ENCODE measurements around the gene ERFL. TPM values are rescaled to one million over a fixed set of nuclear protein-coding genes. Genes with fewer than 3 reads are reported as not detected.

The ERFL gene
- not detected in 2 replicates for total RNA-seq

DNA sequence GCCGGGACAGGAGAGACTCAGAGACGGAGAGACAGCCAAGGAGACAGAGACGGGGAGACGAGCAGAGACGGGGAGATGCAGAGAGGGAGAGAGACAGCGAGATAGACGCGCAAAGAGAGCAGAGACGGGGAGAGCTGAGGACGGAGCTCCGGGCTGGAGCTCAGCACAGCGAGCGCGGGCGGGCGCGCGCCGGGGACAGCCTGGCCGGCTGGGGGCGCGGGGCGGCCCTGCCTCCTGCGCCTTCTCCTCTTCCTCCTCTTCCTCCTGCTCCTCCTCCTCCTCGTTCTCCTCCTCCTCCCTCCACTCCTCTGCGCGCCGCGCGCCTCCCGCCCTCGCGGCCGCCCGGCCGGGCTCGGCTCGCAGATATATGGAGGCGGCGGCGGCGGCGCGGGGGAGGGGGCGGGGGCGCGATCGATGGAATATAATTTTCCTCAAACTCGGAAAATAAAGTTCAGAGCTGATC lies at the start of gene ERFL:
Gene ERFL, minus strand, starts transcription at position 229 of the 463 bp plus-strand sequence. CDS start 15,530 bp downstream, outside the sequence.

DNA sequence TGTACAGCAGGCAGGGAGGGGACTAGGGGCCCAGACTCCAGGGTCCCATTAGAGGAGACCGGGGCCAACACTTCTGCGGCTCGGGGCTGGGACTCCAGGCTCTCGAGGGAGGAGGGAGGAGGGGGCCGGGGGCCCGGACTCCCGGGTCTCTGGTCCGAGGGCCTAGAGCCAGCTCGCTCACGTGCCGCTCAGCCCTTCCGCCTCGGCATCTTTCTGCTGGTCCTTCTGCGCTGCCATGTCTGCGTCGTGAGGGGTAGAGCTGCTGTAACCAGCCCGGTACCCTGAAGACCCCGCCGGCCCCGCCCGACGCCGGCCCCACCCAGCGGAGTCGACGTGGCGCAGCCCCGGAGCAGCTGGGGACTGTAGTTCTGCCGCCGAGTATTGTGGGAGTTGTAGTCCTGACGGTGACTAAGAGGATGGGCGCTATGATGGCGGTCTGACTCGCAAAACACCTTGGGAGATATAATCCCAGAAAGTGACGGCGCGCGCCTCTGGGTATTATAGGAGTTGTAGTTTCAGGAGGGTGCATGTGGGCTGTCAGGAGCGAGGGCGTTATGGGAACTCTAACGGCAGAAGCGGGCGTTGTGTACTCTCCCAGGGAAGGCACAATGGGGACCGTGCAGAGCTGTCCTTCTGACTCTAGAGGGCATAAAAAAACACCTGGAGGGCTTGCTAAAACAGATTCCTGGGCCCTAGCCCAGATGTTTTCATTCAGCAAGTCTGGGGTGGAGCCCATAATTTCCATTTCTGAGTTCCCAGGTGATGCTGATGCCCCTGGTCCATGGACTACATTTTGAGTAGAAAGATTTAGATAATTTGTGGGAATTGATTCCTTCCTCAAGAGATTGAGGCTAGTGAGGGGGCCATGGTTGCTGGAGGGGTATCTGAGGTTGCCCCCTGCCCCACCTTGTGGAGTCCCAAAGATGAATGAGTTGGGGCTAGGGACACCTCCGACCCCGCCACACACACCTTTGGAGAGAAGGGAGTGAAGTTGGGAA lies 31.1 kb upstream of the ERFL start, which contains the start of gene RABAC1:
Gene RABAC1, minus strand, starts transcription at position 266 of the 998 bp plus-strand sequence. Its CDS starts 29 bp downstream, at position 237.

DNA sequence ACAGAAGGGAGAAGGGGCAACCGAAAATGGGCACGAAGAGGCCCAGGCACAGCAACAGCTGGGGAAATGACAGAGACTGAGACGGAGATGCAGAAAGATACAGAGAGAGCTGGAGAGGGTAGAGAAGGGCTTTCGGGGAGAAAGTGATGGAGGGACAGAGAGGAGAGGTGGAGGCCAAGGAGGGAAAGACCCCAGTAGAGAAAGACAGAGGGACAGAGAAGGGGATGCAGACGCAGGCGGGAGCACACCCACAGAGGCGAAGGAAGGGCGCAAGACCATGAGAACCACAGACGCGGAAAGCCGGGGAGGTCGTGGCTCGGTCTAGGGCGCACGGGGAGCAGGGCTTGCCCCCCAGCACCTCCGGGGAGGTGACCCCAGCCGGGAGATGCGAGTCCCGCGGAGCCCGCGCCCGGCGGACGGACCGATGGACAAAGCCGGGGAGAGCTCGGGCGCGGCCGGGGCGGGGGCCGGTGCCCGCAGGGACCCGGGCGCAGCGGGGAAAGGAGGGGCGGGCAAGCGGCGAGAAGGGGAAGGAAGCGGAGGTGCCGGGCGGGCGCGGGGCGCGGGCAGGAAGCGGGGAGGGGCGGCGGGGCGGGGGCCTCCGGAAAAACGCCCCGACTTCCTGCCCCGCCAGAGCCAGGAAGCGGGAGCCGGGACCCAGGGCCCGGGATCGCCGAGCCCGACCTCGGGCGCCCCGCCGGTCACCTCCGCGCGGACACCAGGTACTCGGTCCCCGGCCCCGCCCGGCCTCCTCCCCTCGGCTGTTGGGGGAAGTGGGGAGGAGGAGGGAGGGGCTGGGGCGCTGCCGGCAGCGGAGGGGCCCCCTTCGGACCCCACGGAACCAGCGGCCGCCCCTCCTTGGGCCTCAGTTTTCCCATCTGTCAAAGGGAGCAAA lies 45.4 kb downstream of the ERFL start, which contains the start of gene ARHGEF1:
Gene ARHGEF1, plus strand, starts transcription at position 617 of the 895 bp plus-strand sequence. CDS start 4,899 bp downstream, outside the sequence.

DNA sequence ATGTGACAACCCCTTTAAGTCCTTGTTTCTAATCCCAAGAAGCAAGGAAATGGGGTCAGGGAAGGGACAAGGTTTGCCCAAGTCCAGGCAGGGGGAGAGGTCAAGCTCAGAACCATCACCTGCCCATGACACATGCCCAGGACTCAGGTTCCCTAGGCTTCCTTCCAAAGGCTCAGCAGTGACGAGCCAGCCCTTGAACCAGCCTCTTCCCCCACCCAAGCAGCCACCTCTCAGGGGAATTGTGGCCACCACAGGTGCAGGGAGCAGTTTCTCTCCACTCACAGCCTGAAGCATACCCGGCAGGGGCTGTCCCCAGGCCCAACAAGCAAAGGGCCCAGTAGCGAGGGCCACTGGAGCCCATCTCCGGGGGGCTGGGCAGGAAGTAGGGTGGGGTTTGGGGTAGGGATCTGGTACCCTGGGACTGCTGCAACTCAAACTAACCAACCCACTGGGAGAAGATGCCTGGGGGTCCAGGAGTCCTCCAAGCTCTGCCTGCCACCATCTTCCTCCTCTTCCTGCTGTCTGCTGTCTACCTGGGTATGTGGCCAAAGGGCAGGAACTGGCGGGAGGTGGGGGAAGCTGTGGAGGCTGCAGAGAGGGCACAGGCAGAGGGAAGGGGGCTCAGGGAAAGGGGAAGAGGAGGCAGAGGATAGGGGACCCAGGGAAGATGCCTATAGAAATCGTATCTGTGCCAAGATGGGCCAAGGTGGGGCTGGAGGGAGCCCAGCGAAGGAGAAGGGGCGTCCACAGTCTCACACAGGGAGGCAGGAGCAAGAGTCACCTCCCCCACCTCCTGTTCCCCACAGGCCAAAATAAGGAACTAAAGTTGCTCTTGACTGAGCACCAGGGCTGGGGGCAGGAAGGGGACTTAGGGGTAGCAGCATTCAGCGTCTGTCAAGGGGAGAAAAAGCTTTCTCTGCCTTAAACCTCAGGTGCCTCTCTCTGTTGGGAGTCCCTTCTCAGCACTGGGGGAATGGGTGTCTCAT lies 51.1 kb downstream of the ERFL start, which contains the start of gene CD79A:
Gene CD79A, plus strand, starts transcription at position 433 of the 986 bp plus-strand sequence. Its CDS starts 26 bp downstream, at position 459.

DNA sequence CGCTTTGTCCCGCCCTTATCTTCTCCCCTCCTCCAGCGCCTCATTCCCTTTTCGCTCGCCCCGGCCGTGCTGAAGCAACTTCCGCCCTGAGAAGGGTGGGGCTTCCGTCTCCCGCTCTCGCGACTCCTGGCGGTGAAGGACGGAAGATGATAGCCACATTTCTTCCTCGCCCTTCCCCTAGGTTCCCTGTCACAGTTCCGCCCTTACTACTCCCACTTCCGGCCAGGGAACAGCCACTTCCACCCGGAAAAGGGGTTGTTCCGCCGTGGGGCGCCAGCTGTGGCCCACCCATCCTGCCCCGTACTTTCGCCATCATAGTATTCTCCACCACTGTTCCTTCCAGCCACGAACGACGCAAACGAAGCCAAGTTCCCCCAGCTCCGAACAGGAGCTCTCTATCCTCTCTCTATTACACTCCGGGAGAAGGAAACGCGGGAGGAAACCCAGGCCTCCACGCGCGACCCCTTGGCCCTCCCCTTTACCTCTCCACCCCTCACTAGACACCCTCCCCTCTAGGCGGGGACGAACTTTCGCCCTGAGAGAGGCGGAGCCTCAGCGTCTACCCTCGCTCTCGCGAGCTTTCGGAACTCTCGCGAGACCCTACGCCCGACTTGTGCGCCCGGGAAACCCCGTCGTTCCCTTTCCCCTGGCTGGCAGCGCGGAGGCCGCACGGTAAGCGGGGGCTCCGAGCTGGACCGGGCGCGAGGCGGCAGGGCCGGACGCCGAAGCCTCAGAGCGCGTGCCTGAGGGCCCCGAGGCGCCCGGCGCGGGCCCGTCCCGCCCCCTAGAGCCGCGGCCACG lies 68.4 kb downstream of the ERFL start, which contains the start of gene RPS19:
Gene RPS19, plus strand, starts transcription at position 638 of the 801 bp plus-strand sequence. CDS start 520 bp downstream, outside the sequence.

Other genes starting within 250 kb of the ERFL start
- gene CEACAM7, start 240.2 kb downstream of the ERFL start, total RNA-seq, result 0.33 and 1.9 TPM in 2 replicates
- not detected in 2 replicates for gene CEACAM5, start 219.8 kb downstream of the ERFL start, total RNA-seq
- not detected in 2 replicates for gene CEACAM6, start 172.9 kb downstream of the ERFL start, total RNA-seq
- not detected in 2 replicates for gene CEACAM3, start 131.9 kb downstream of the ERFL start, total RNA-seq
- gene LYPD4, start 83.8 kb downstream of the ERFL start, total RNA-seq, result not detected in 2 replicates
- gene DMRTC2, start 83.4 kb downstream of the ERFL start, total RNA-seq, result not detected in 2 replicates
- gene RPS19, start 68.2 kb downstream of the ERFL start, total RNA-seq, result 493 and 1,059 TPM in 2 replicates
- 0.09 and 0.11 TPM in 2 replicates for gene CD79A, start 51.2 kb downstream of the ERFL start, total RNA-seq
- gene ARHGEF1, start 45.3 kb downstream of the ERFL start, total RNA-seq, result 31.5 and 34.1 TPM in 2 replicates
- 86.5 and 158 TPM in 2 replicates for gene RABAC1, start 30.9 kb upstream of the ERFL start, total RNA-seq
- not detected in 2 replicates for gene ATP1A3, start 65.8 kb upstream of the ERFL start, total RNA-seq
- not detected in 2 replicates for gene GRIK5, start 141.8 kb upstream of the ERFL start, total RNA-seq
- 8.2 and 9.7 TPM in 2 replicates for gene ZNF574, start 147.7 kb upstream of the ERFL start, total RNA-seq
- 0.09 and 0.11 TPM in 2 replicates for gene POU2F2, start 204.0 kb upstream of the ERFL start, total RNA-seq

All from dermis lymphatic vessel endothelial cell (primary cell).